Measurements from ENCODE around the gene PDE1A.

PDE1A gene

GRCh38 chr2:182351427-182351826 is 75.4 kb downstream of the PDE1A start:
- H3K4me3 ChIP-seq (ENCODE audit: low read depth, low read length), result no peak overlapping the region
- TF ChIP-seq CTCF (IDR thresholded peaks at IDR 0.05; ENCODE audit: control insufficient read depth, extremely low read depth, insufficient read depth), result no peak
- DNase-seq (ENCODE audit: low read depth), result no peak

GRCh38 chr2:182349268-182349667 is 77.6 kb downstream of the PDE1A start:
- H3K4me3 ChIP-seq (ENCODE audit: low read depth, low read length), result no peak overlapping the region
- no peak for DNase-seq (ENCODE audit: low read depth)
- TF ChIP-seq CTCF (IDR thresholded peaks at IDR 0.05; ENCODE audit: control insufficient read depth, extremely low read depth, insufficient read depth), result no peak

GRCh38 chr2:182345384-182345783 is 81.5 kb downstream of the PDE1A start:
- no peak for DNase-seq (ENCODE audit: low read depth)
- no peak overlapping the region for H3K4me3 ChIP-seq (ENCODE audit: low read depth, low read length)
- TF ChIP-seq CTCF (IDR thresholded peaks at IDR 0.05; ENCODE audit: control insufficient read depth, extremely low read depth, insufficient read depth), result no peak

- TF ChIP-seq CTCF (IDR thresholded peaks at IDR 0.05; ENCODE audit: control insufficient read depth, extremely low read depth, insufficient read depth), result no peak
- no peak for DNase-seq (ENCODE audit: low read depth)
- H3K4me3 ChIP-seq (ENCODE audit: low read depth, low read length), result no peak overlapping the region
These were observed 96.2 kb downstream of the PDE1A start for GRCh38 chr2:182330451-182331305.

- no peak for DNase-seq (ENCODE audit: low read depth)
- TF ChIP-seq CTCF (IDR thresholded peaks at IDR 0.05; ENCODE audit: control insufficient read depth, extremely low read depth, insufficient read depth), result no peak
- no peak overlapping the region for H3K4me3 ChIP-seq (ENCODE audit: low read depth, low read length)
These were observed 102.2 kb downstream of the PDE1A start for GRCh38 chr2:182324665-182325064.

GRCh38 chr2:182321096-182321495 is 105.7 kb downstream of the PDE1A start:
- no peak for TF ChIP-seq CTCF (IDR thresholded peaks at IDR 0.05; ENCODE audit: control insufficient read depth, extremely low read depth, insufficient read depth)
- H3K4me3 ChIP-seq (ENCODE audit: low read depth, low read length), result no peak overlapping the region
- DNase-seq (ENCODE audit: low read depth), result no peak

Data from LNCaP clone FGC (cell line).